NCI-H2227 (cell line): ENCODE measurements around the gene MMEL1.

Source experiments
- DNase-seq: peaks from one replicate; lab custom pipeline; 2025; ENCODE audit not compliant: unreplicated experiment; lab: John Stamatoyannopoulos, UW

The MMEL1 gene

DNA sequence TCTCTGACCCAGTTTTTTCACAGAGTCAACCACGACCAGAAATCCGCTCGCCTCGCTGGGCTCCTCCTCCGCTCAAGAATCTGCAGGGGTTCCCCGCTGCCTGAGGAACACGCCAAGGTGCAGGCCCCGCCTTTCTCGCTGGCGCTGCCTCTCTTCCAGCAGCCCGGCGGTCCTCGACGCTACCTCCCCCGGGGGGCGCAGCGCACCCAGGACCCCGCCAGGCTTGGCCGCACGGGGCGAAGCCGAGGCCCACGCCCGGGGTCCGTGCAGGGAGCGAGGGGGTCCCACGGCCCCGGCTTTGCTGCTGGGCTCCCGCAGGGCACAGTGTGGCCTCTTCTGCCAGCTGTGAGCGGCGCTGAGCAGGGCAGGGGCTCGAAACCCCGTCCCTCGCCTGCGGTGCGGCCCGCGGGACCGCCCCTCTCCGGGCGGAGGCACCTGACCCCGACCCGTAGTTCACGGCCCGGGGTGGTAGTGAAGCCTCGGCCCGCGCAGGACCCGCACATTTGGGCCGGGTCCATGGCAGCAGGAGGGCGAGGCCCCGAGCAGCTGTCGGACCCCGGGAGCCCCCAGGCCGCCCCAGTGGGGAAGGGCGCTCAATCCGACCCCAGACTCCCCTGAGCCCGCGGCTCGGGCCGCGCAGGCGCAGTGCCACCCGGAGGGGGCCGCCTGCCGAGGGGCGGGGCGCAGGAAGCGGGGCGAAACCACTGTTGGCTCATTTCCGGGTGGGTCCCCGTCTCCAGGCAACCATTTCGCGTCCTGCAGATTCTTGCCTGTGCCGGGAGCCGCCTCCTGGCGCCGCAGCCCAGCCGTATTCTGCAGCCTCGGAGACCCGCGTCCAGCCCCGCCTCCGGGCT is 10.0 kb upstream of the MMEL1 start:
- DNase-seq, result peak; percentile 95

DNA sequence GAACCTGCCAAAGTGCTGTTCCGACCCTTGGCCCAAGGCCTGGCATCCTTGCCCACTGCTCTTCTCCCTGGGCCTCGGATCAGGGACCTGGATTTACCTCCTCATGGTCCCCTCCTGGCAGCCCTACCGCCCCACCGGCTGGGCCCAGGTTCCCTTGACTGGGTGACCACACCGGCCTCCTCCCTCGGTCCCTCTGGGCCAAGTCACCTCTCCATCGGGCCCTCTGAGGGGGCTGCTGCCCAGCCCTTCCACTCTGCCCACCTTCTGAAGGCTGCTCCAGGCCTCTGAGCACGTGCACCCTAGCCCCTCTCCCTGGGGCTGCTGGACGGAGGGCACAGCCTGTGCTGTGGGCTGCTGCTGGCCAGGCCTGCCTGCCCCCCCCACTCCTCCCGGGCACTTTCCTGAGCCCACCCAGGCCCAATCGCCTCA is 9.3 kb upstream of the MMEL1 start:
- no peak for DNase-seq

GRCh38 chr1:2641381-2642130 is 8.7 kb upstream of the MMEL1 start:
- no peak for DNase-seq

GRCh38 chr1:2640626-2641025 is 7.8 kb upstream of the MMEL1 start:
- no peak for DNase-seq

DNA sequence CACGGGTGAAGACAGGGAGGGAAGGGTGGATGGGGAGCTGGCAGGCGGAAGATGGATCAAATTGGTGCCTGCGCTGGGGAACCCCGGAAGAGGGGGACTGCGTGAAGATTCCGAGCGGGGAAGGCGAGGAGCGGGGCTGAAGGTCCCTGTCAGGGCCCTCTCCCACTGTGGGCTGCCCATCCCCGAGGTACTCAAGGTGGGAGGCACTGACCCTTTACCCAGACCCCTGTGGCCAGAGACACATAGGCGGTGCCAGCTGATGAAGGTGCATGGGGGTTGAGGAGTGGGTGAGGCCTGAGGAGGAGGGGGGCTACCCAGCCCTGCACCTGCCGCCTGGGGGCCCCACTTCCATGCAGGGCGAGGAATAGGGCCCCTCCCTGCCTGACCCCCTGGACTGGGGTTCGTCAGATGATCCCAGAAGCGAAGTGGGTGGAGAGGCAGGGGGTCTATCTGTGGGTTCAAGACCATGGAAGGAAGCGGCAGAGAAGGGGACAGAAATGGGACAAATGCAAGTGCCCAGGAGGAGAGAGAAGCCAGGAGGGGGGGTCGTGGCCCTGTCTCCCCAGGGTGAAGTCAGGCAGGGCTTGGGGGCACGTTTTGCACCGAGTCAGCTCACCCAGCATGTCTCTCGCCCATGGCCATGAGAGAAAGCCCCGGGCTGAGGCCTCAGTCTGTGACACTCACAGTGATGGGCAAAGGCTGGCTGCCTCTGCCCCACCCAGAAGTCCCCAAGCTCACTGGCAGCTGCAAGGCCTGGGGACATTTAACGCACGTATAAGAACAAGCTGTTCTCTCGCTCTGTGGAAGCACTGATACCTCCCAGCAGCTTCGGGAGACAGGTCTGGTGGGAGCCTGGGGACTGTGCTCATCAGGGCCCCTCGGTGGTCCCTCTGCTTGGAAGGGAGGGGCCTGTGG is 7.0 kb upstream of the MMEL1 start:
- DNase-seq, result no peak

GRCh38 chr1:2639203-2639602 is 6.4 kb upstream of the MMEL1 start:
- no peak for DNase-seq

GRCh38 chr1:2638466-2639115 is 5.8 kb upstream of the MMEL1 start:
- DNase-seq, result no peak

- no peak for DNase-seq
Observed at GRCh38 chr1:2637442-2638145, 4.8 kb upstream of the MMEL1 start.

- DNase-seq, result no peak
Observed at GRCh38 chr1:2636733-2637132, 3.9 kb upstream of the MMEL1 start.

DNA sequence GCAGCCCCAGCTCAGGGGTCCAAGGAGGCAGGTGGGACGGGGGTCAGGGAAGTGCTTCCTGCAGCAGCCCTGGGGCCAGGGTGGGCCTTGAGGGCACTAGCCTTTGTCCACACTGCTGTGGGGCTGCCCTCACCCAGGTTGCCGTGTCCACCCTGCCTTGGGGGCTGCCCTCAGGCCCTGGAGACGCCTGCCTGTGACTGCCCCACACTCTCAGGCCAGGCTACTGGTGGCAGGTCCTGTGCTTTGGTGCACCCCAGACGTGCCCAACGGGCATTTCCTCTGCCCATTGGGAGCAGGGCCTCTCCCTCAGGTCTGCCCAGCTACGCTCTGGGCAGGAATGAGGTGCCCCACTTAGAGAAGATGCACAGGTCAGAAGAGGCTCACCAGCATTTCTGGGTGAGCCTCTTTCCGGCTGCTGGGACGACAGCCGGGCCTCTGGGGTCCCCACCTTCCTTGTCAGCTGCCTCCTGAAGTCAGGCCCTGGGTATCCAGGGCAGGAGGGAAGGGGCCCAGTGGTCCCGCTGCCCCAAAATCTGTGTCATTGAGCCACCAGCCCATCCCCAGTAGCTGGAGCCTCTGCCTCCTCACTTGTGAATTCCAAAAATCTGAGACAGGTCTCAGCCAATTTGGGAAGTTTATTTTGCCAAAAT is 2.7 kb upstream of the MMEL1 start:
- no peak for DNase-seq

DNA sequence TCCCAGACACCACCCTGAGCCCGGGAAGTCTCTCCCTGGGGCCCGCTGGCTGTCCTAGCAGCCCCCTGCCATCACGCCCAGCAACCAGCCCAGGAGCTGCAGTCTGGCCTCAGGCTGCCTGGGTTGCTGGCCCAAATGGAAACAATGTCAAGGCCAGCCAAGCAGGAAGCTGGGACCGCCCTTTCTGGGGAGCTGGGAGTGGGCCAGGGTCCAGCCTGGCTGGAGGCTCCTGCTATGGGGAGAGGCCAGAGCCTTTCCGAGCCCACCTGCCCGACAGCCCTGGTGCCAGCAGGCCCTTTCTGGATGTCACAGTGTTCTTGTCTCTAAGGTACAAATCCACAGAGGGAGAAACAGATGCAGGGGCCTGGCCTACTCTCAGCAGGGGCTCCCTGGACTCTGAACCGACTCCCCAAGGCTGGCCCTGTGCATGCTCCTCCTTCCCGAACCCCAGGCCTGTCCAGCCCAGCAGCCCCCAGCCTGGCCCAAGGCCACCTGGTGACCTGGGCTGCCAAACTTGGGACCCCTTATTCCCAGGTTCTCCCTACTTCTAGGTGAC is 1.2 kb upstream of the MMEL1 start:
- no peak for DNase-seq

DNA sequence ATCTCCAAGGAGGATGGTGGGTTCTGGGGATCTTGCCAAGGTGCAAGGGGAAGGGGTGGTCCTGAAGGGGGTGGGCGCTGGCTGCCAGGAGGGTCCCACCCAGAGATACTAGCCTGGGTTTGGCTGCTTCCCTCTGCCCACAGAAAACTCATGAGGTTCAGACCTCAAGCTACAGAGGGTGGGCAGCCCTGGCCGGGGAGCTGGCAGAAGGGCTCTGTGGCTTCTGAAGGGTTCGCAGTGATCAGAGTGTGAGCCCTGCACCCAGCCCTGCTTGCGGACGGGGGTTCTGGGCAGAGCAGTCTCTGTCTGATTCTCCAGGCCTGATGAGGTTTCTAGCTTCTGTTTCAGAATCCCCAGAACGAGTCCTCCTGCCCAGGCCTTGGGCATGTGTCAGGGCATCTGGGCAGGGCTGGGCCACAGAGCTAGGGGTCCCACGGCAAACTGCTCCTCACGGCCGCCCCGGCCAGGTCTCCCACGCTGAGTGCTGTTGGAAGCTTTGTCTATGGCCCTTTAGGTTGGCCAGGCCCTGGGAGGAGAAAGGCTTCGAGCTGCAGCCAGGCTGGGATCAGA is 635 bp upstream of the MMEL1 start:
- no peak for DNase-seq

DNA sequence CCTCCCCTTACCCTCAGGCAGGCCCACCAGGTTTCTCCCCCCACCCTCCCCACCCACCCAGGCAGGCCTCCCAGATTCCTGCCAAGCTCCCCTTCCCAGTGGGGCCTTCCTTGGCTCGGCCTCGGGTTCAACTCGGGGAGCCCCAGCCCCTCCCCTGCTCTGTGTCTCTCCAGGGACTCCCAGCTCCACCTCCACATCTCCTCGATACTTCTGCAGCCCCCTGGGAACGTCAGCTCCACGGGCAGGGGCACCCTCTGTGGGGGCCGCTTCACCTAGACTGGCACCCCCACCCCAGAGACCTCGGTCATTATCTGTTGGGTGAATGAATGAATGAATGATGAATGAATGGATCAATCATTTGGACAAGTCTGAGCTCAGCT is 775 bp downstream of the MMEL1 start:
- no peak for DNase-seq

DNA sequence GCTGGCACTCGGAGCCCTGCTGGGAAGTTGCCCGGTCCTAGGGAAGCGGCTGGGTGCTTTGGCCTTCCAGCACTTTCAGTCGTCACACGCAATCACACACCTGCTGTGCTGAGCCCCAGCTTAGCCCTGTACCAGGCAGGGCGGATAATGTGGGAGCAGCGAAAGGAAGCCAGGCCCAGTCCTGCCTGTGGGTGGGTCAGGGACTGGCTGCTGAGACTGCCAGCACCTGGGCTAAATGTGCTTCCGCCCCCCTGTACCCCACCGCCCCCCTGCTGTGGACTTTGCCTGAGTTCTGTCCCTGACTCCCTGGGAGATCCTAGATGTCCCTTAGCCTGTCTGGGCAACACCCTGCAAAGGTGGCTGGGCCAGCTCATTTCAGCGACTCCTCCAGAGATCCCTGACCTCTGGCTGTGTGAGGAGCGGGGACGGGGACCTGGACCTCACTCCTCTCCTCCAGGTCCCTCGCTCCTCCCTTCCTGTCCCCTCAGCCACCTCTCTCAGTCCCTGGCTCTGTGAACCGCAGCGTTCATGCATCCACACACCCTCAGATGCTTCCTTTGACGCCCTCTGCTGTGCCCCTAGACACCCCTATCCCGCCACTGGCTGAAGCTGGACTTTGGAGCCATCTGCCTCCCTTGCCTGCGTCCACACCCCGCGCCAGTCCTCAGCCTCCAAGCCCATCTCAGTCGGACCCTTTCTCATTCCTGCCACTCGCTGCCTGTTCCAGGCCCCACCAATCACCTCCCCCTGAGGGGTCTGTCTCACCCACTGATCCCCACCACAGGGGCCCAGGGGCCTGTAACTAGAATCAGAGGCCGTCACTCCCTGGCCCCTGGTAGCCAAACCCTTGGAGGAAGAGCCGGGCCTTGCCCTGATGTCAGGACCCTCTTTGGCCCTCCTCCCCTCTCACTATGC is 1.4 kb downstream of the MMEL1 start:
- no peak for DNase-seq

DNA sequence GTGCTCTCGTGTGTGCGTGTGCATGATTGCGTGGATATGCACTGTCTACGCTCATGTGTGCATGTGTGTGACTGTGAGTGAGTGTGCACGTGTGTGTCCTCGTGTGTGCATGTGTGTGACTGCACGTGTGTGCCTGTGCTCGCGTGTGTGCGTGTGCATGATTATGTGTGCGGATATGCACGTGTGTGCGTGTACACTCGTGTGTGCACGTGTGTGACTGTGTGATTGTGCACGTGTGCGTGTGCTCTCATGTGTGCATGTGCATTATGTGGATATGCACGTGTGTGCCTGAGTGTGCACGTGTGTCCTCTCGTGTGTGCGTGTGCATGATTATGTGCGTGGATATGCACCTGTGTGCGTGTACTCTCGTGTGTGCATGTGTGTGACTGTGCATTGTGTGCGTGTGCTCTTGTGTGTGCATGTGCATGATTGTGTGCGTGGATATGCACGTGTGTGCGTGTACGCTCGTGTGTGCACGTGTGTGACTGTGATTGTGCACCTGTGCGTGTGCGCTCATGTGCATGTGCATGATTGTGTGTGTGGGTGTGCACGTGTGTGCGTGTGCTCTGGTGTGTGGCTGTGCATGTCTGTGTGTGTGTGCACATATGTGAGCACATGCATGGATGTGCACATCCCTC is 2.2 kb downstream of the MMEL1 start:
- no peak for DNase-seq

DNA sequence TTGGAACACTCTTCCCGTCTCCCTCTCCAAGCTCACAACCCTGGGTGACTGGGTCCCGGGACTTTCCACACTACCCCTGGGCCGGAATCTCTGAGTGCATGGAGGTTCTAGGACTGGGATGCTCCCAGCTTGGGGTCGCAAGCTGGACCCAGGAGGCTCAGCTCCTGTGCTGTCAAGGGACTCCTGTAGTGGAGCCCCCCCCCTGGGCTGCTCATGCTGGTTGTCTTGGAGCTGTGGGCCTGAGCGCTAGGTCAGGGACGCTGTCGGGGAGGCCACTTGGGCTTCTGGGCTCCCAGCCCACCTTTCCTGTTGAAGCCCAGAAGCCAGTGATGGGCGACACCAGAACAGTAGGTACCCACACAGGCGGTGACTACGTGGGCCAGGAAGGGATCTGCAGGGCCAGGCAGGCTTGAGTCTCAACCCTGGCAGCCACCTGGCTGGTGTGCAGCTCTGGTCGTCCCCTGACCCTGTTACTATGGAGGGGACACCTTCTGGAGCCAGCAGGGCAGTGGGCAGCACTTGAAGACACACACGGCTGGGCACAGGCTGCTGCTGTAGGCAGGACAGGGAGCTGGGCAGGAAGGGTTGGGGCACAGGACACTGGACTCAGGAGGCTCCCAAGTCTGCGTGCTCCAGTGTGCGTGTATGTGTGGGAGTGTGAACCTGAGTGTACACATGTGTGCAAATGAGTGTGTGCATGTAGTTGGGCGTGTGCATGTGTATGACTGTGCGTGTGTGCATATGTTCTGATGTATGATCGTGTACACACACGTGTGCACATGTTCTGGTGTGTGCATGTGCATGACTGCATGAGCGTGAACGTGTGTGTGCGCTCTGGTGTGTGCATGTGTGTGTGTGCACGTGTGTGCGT is 3.0 kb downstream of the MMEL1 start:
- DNase-seq, result no peak
